ENCODE measurements around the gene MTMR2.

Gene MTMR2

DNA sequence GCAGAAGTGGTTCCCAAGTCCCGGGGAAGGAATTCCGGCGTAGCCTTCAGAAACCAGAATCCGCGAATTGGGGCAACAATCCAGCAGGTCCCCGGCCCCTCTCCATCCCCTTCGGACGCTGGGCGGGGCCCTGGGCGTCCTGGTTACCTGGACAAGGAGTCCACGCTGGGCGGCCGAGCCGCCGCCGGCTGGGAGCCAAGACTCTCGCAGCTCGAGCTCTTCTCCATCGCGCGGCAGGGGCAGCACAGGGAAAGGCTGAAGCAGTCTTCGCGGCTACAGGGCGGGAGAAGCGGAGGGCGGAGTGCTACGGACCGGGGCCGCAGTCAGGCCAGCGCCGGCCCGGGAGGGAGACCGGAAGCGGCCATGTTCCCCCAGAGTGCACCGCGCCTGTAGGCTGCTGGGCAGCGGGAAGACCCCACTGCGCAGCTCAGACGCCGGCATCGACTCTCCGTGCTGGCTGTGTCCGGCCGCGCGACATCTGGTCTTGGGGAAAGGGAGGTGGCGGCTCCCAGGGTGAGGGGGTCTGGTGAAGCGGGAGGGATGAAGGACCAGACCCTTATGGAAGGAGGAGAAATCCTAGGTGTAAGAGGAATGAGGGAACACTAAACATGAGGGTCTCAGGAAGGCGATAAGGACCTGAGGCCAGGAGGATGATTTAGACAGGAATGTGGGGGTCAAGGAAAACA, at the start of gene MTMR2:
Gene MTMR2, minus strand, starts transcription at position 380 of the 686 bp plus-strand sequence. Its CDS starts 153 bp downstream, at position 227.
- in situ Hi-C loops (cut with HindIII; ENCODE audit: low pct_ligation_motif_present, low pct_unique_long_range_greater_than_20kb, low sequenced_read_pairs) = no loop called here
- peak; percentile 77 for DNase-seq

DNA sequence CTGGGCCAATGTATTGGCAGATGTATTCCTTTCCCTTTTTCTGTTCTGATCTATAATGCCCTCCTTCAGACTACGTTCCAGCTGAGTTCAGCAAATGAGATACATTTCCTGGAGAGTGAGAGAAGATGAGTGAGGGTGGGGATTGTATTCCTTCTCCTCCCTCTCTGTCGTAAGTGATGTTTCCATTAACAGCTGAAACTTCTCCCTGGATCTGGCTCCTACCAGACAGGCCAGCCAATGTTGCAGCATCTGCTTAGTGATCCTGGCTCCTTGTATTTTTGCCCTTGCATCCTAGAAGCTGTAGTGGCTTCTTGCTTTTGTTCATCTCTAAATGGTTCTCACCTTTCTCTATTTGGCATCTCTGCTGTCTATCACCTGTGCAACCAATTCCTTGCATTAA, 48.2 kb upstream of the MTMR2 start:
- in situ Hi-C loops (cut with HindIII; ENCODE audit: low pct_ligation_motif_present, low pct_unique_long_range_greater_than_20kb, low sequenced_read_pairs) = no loop called here
- DNase-seq = no peak

DNA sequence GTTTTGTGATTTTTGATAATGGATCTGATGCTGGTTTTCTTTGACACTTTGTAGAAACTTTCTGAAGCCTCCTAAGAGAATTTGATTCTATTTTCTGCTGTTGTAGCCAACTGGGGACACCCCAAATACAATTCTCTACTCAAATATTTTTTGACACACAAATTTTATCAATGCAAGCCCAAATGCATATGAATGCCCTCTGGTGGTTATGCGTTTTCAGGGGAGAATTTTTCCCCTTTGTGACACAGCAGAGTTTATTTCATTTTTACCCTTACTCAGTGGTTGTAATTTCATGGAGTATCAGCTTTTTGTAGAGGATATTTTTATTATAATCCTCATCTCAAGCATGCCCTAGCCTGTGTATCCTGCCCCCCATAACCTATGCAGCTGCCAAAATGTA, 44.7 kb upstream of the MTMR2 start:
- DNase-seq = peak; percentile 15

DNA sequence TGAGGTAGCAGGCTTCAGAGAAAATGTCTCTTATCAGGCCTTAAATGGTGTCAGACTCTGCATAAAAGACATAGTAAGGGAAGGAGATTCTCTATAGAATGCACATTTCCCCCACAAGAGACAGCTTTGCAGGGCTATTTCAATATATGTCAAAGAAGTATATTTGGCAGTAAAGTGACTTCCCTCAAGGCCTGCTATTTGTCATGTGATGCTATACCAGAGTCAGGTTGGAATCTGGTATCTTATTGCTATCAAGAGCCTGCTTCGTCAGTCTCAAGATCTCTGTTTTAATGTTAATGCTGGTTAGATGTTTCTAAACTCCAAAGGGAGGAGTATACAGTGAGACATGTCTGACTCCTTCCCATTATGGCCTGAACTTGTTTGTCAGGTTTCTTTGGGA, 40.4 kb upstream of the MTMR2 start:
- in situ Hi-C loops (cut with HindIII; ENCODE audit: low pct_ligation_motif_present, low pct_unique_long_range_greater_than_20kb, low sequenced_read_pairs) = no loop called here
- no peak for DNase-seq

More for the DNA sequence above, 44.7 kb upstream of the MTMR2 start:
- in situ Hi-C loops (cut with HindIII; ENCODE audit: low pct_ligation_motif_present, low pct_unique_long_range_greater_than_20kb, low sequenced_read_pairs) = no loop called here

DNA sequence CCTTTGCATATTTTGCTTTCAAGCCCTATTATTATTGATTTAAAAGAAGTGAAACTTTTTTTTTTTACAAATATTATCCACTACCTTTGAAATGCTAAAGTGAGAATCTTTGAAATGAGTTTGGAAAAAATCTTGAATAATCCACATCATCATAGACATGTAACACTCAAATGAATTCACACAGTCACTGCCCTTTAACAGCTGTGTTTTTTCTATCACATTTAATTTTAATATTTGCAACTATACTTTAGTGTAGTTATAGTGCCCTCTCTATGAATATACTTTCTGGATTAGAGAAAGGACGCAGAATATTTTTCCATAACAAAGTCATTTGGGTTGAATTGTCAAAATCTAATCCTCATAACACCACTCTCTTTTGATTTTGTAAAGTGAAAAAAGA, 37.9 kb upstream of the MTMR2 start:
- DNase-seq = no peak
- in situ Hi-C loops (cut with HindIII; ENCODE audit: low pct_ligation_motif_present, low pct_unique_long_range_greater_than_20kb, low sequenced_read_pairs) = no loop called here

DNA sequence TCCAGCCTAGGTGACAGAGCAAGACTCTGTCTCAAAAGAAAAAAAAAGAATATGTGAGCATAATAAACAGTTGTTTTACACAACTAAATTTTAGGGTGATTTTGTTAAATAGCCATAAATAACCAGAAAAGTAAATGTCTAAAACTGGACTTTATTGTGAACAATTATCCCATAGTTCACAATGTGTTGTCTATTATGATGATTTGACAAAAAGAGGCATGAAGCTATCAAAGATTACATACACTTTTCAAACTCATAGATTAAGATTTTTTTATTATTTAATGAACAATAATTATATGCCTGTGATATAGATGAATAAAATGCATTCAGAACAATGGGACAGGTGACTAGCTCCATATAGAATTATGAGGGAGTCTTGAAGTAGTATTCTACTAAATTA, 27.0 kb upstream of the MTMR2 start:
- no peak for DNase-seq
- in situ Hi-C loops (cut with HindIII; ENCODE audit: low pct_ligation_motif_present, low pct_unique_long_range_greater_than_20kb, low sequenced_read_pairs) = no loop called here

DNA sequence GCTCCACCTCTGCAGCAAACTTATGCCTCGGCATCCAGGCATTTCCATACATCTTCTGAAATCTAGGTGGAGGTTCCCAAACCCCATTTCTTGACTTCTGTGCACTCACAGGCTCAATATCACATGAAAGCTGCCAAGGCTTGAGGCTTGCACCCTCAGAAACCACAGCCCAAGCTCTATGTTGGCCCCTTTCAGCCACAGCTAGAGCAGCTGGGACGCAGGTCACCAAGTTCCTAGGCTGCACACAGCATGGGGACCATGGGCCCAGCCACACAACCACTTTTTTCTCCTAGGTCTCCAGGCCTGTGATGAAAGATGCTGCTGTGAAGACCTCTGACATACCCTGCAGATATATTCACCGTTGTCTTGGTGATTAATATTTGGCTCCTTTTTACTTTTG, 24.7 kb upstream of the MTMR2 start:
- in situ Hi-C loops (cut with HindIII; ENCODE audit: low pct_ligation_motif_present, low pct_unique_long_range_greater_than_20kb, low sequenced_read_pairs) = no loop called here
- no peak for DNase-seq

DNA sequence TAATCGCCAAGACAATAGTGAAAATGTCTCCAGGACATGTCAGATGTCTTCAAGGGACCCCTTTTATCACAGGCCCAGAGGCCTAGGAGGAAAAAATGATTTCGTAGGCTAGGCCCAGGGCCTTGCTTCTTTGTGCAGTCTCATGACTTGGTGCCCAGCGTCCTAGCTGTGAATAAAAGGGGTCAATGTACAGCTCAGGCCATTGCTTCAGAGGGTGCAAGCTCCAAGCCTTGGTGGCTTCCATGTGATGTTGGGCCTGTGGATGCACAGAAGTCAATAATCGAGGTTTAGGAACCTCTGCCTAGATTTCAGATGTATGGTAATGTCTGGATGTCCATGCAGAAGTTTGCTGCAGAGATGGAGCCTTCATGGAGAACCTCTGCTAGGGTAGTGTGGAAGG, 20.7 kb upstream of the MTMR2 start:
- DNase-seq = no peak
- in situ Hi-C loops (cut with HindIII; ENCODE audit: low pct_ligation_motif_present, low pct_unique_long_range_greater_than_20kb, low sequenced_read_pairs) = no loop called here

DNA sequence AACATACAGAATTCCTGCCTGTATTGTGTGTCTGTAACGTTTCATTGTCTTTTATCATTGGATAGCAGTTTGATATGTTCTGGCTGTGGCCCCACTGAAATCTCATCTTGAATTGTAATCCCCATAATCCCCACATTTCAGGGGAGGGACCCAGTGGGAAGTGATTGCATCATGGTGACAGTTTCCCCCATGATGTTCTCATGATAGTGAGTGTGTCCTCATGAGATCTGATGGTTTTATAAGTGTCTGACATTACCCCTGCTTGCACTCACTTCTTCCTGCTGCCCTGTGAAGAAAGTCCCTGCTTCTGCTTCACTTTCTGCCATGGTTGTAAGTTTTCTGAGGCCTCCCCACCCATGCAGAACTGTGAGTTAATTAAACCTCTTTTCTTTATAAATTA, 19.6 kb upstream of the MTMR2 start:
- no peak for DNase-seq
- in situ Hi-C loops (cut with HindIII; ENCODE audit: low pct_ligation_motif_present, low pct_unique_long_range_greater_than_20kb, low sequenced_read_pairs) = no loop called here

DNA sequence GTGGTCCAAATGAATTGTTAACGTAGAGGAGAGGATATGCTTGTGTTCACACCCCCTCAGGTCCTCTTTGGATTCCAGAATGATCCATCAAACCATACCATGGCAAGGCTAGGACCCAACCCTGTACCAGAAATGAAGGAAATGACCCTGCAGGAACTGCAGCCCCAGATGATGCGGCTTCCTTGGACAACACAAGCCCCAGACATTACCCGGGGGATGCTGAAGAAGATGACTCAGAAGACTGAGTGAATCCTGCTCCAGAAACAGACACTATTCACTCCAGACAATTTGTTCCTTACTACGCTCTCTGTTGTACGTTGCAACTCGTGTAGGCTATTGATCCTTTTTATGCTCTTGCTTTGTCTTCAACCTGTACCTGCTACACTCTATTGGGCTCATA, 15.2 kb upstream of the MTMR2 start:
- in situ Hi-C loops (cut with HindIII; ENCODE audit: low pct_ligation_motif_present, low pct_unique_long_range_greater_than_20kb, low sequenced_read_pairs) = no loop called here
- DNase-seq = no peak

DNA sequence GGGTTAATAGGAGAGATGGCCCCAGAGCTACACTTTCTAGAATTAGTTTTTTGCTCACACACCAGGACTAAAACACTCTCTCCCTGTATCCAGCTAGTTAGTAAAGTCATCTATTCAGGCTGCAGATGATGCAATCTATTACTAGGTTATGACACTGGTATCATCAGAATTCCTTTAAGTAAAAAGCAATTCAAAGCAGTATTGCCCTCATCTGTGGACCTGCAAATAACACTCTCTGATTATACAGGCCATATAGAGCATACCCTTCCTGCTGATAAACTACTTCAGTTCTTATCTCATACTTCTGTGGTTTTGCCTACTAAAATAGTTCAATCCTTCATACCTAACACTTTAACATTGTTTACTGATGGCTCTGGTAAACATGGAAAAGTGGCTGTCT, 13.5 kb upstream of the MTMR2 start:
- in situ Hi-C loops (cut with HindIII; ENCODE audit: low pct_ligation_motif_present, low pct_unique_long_range_greater_than_20kb, low sequenced_read_pairs) = no loop called here
- no peak for DNase-seq

DNA sequence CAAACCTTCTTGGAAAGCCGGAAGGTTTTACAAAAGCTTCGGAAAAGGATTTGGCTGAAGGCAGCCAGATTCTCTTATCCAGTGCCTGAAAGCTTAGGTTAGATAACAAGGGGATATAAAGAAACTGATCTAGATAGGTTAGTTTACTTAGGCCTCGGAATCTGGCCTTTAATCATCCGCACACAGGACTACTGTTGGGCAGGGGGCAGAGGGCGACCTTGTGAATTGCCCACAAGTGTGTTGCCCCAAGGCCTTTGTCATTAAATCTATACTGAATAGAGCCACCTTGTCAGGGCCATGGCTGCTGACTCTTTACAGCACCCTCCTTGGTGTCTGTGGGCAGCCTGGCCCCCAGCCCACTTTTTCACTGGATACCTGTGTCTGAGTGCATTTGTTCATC, 9.7 kb upstream of the MTMR2 start:
- in situ Hi-C loops (cut with HindIII; ENCODE audit: low pct_ligation_motif_present, low pct_unique_long_range_greater_than_20kb, low sequenced_read_pairs) = no loop called here
- no peak for DNase-seq

DNA sequence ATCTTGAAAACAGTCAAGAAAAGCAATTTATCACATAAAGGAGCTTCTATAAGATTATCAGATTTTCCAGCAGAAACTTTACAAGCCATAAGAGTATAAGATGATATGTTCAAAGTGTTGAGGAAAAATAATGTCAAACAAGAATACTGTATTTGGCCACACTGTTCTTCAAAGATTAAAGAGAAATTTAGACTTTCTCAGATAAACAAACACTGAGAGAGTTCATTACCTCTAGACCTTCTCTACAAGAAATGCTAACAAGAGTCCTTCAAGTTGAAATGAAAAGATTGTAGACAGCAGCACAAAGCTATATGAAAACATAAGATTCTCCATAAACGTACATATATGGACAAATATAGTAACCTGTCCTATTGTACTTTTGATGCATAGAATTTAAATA, 8.0 kb upstream of the MTMR2 start:
- in situ Hi-C loops (cut with HindIII; ENCODE audit: low pct_ligation_motif_present, low pct_unique_long_range_greater_than_20kb, low sequenced_read_pairs) = no loop called here
- DNase-seq = no peak

DNA sequence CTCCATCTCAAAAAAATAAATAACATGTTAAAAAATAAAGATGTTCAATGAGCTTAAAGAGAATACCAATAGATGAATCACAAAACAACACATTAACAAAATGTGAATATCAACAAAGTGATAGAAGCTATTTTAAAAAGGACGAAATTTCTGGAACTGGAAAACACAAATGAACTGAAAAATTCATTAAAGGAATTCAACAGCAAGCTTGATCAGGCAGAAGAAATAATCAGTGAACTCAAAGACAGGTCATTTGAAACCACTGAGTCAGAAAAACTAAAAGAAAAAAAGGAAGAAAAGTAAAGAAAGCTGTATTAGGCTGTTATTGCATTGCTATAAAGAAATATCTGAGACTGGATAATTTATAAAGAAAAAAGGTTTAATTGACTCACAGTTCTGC, 7.0 kb upstream of the MTMR2 start:
- DNase-seq = no peak
- in situ Hi-C loops (cut with HindIII; ENCODE audit: low pct_ligation_motif_present, low pct_unique_long_range_greater_than_20kb, low sequenced_read_pairs) = no loop called here

DNA sequence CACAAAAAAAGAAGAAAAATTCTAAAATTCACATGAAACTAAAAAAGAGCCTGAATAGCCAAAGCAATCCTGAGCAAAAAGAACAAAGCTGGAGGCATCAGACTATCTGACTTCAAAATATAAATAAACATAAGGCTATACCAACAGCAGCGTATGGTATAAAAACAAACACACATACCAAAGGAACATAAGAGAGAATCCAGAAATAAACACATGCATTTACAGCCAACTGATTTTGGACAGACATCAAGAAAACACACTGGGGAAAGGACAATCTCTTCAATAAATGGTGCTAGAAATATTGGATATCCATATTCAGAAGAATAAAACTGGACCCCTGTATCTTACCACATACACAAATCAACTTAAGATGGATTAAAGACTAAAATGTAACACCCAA, 2.8 kb upstream of the MTMR2 start:
- in situ Hi-C loops (cut with HindIII; ENCODE audit: low pct_ligation_motif_present, low pct_unique_long_range_greater_than_20kb, low sequenced_read_pairs) = no loop called here
- no peak for DNase-seq

DNA sequence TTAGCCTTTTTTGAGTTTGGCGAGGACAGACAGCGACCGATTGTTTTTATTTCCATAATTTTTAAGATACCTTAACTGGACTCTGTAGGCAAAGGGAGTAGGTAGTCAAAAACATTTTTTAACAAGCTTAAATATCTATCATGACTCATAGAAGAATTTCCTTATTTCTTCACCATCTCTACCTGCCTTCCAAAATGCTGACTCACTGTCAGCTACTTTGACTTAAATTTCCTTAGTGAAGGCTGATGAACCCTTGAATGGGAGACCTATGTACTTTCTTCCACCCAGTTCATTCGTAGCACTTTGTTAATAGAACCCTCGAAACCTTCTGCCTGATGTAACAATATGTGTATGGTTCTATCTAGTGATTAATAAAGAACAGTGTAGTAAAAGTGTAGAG, 1.1 kb upstream of the MTMR2 start:
- DNase-seq = peak; percentile 39
- in situ Hi-C loops (cut with HindIII; ENCODE audit: low pct_ligation_motif_present, low pct_unique_long_range_greater_than_20kb, low sequenced_read_pairs) = no loop called here

DNA sequence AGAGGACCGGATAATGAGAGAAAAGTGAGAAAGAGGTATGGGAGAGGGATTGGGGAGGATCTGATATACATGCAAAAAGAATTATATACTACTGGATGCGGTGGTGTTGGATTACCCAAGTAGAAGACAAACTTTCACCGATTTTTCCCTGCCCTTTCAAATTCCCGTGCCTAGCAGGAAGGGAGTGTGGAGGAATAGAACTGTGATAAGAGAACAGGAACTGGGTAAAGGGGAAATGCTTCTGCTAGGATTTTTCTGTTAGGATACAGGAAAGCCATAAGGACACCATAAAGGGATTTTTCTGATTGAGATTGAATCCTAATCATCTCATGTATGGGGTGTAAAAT, 480 bp upstream of the MTMR2 start:
- in situ Hi-C loops (cut with HindIII; ENCODE audit: low pct_ligation_motif_present, low pct_unique_long_range_greater_than_20kb, low sequenced_read_pairs) = no loop called here
- peak; percentile 32 for DNase-seq

DNA sequence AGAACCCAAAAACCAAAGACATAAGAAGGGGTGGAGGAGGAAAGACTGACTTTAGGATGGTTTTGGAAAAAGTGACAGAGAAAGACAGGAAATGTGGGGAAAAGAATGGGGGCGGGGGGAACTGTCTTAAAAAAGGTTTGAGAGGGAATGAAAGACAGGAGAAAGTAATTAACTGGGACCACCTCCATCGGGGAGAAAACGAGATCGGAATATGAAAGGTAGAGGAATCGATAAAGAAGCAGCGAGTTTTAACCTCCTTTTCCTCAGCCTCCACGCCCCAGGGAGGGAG, 524 bp downstream of the MTMR2 start:
- no peak for DNase-seq
- in situ Hi-C loops (cut with HindIII; ENCODE audit: low pct_ligation_motif_present, low pct_unique_long_range_greater_than_20kb, low sequenced_read_pairs) = no loop called here

DNA sequence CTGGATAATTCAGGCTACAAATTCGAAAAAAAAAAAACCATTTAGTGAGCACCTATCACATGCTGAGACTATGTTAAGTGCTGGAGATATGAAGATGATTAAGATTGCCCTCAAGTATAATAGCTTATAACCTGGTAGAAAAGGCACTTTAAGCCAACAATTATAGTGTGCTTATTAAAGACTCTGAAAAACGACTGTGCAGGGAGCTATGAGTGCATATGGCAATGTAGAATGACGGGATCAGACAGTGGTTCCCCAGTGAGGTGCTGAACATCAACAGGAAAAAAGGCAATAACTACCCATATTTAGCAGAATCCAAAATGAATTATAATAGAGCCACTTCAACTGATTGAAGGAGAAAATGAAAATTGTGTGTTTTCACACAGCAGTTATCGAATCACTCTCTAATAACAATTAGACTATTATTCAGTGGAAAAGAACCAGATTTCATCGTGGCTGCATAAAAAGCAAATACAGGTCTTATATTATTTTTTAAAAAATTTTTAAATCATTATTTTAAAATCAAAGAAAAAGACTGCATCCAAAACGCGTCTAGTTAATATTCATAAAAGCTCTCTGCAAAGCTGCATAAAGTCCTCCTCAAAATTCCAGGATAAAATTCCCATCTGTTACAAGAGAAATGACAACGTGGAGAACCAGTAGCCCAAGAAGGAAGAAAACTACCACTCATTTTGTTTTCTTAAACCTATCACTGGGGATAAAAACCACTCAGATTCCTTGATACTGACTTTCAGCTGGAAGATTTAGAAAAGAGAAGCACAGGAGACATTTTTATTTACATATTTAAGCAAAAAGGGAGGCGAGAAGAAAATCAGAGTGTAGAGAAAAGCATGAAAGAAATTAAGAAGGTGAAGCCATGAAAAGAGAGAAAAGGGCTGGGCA, 1.1 kb downstream of the MTMR2 start:
- no peak for DNase-seq
- in situ Hi-C loops (cut with HindIII; ENCODE audit: low pct_ligation_motif_present, low pct_unique_long_range_greater_than_20kb, low sequenced_read_pairs) = no loop called here

DNA sequence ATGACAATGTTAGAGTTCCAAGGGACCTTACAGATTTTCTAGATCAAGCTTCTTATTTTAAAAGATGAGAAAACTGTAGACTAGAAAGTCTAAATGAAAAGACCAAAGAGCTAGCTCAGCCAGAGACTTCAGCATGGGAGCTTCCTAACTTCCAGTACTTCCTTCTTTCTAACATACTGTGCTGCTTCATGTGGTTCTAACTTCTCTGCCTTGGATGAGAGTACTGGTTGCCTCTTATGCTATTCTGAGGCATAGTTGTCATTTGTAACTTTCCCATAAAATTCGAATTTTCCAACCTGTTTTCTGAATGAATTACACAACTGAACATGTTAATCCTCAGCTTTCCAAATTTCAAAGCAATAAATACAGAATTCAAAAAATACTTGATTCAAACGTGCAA, 1.8 kb downstream of the MTMR2 start:
- no peak for DNase-seq

More for the DNA sequence above, 1.8 kb downstream of the MTMR2 start:
- in situ Hi-C loops (cut with HindIII; ENCODE audit: low pct_ligation_motif_present, low pct_unique_long_range_greater_than_20kb, low sequenced_read_pairs) = no loop called here

Measured in ACHN (cell line).